Measurements from ENCODE around the gene DLGAP4. TPM values are rescaled to one million over a fixed set of nuclear protein-coding genes. Genes with fewer than 3 reads are reported as not detected.

DLGAP4 gene
- total RNA-seq, 1 donor from 2014 or later = 199 TPM

GRCh38 chr20:36425166-36425565 is 119.0 kb downstream of the DLGAP4 start:
- no peaks in the 10 kb centered on the region for H3K9me3 Mint-ChIP-seq (ENCODE audit: unreplicated experiment)
- no peak for DNase-seq
- TF ChIP-seq CTCF (IDR thresholded peaks at IDR 0.05; ENCODE audit: partially characterized antibody, unreplicated experiment) = no peak
- no peak overlapping the region for H3K27ac Mint-ChIP-seq (ENCODE audit: unreplicated experiment)
- peaks cover 10% of the 10 kb centered on the region for H3K27me3 Mint-ChIP-seq (ENCODE audit: unreplicated experiment)
- no peaks in the 10 kb centered on the region for H3K4me1 Mint-ChIP-seq (ENCODE audit: low read depth, unreplicated experiment)
- no peak overlapping the region for H3K4me3 Mint-ChIP-seq (ENCODE audit: unreplicated experiment)
- no peaks in the 10 kb centered on the region for H3K36me3 Mint-ChIP-seq (ENCODE audit: unreplicated experiment)

GRCh38 chr20:36431604-36432003 is 125.5 kb downstream of the DLGAP4 start:
- no peak for TF ChIP-seq CTCF (IDR thresholded peaks at IDR 0.05; ENCODE audit: partially characterized antibody, unreplicated experiment)
- H3K9me3 Mint-ChIP-seq (ENCODE audit: unreplicated experiment) = no peaks in the 10 kb centered on the region
- H3K27me3 Mint-ChIP-seq (ENCODE audit: unreplicated experiment) = peaks cover 12% of the 10 kb centered on the region
- DNase-seq = no peak
- H3K4me3 Mint-ChIP-seq (ENCODE audit: unreplicated experiment) = no peak overlapping the region
- peaks cover 9% of the 10 kb centered on the region for H3K4me1 Mint-ChIP-seq (ENCODE audit: low read depth, unreplicated experiment)
- H3K27ac Mint-ChIP-seq (ENCODE audit: unreplicated experiment) = no peak overlapping the region
- H3K36me3 Mint-ChIP-seq (ENCODE audit: unreplicated experiment) = no peaks in the 10 kb centered on the region

GRCh38 chr20:36432096-36432495 is 126.0 kb downstream of the DLGAP4 start:
- Mint-ChIP-seq H3K4me3 (ENCODE audit: unreplicated experiment) (no peak overlapping the region), H3K27ac (ENCODE audit: unreplicated experiment) (no peak overlapping the region), H3K27me3 (ENCODE audit: unreplicated experiment) (peaks cover 12% of the 10 kb centered on the region), H3K36me3 (ENCODE audit: unreplicated experiment) (no peaks in the 10 kb centered on the region), H3K9me3 (ENCODE audit: unreplicated experiment) (no peaks in the 10 kb centered on the region), H3K4me1 (ENCODE audit: low read depth, unreplicated experiment) (peaks cover 9% of the 10 kb centered on the region)
- no peak for TF ChIP-seq CTCF (IDR thresholded peaks at IDR 0.05; ENCODE audit: partially characterized antibody, unreplicated experiment)
- DNase-seq = no peak

GRCh38 chr20:36434383-36434782 is 128.2 kb downstream of the DLGAP4 start:
- H3K36me3 Mint-ChIP-seq (ENCODE audit: unreplicated experiment) = no peaks in the 10 kb centered on the region
- no peak overlapping the region for H3K4me3 Mint-ChIP-seq (ENCODE audit: unreplicated experiment)
- no peaks in the 10 kb centered on the region for H3K9me3 Mint-ChIP-seq (ENCODE audit: unreplicated experiment)
- peaks cover 11% of the 10 kb centered on the region for H3K4me1 Mint-ChIP-seq (ENCODE audit: low read depth, unreplicated experiment)
- TF ChIP-seq CTCF (IDR thresholded peaks at IDR 0.05; ENCODE audit: partially characterized antibody, unreplicated experiment) = no peak
- H3K27me3 Mint-ChIP-seq (ENCODE audit: unreplicated experiment) = peaks cover 11% of the 10 kb centered on the region
- H3K27ac Mint-ChIP-seq (ENCODE audit: unreplicated experiment) = peak overlapping the region; percentile 2
- DNase-seq = no peak

- Mint-ChIP-seq H3K4me1 (ENCODE audit: low read depth, unreplicated experiment) (peaks cover 11% of the 10 kb centered on the region), H3K4me3 (ENCODE audit: unreplicated experiment) (no peak overlapping the region), H3K27me3 (ENCODE audit: unreplicated experiment) (peaks cover 11% of the 10 kb centered on the region), H3K36me3 (ENCODE audit: unreplicated experiment) (no peaks in the 10 kb centered on the region), H3K9me3 (ENCODE audit: unreplicated experiment) (no peaks in the 10 kb centered on the region), H3K27ac (ENCODE audit: unreplicated experiment) (no peak overlapping the region)
- DNase-seq = no peak
- TF ChIP-seq CTCF (IDR thresholded peaks at IDR 0.05; ENCODE audit: partially characterized antibody, unreplicated experiment) = no peak
Observed at GRCh38 chr20:36435124-36435523, 129.0 kb downstream of the DLGAP4 start.
